Measurements from ENCODE around the gene ZBTB9. TPM values are rescaled to one million over a fixed set of nuclear protein-coding genes. Genes with fewer than 3 reads are reported as not detected.
"Not testable (repeated sequence)": the region's sequence is repeated elsewhere in the genome, so short reads cannot be mapped to it uniquely, and the experiment has no call there.

ZBTB9 gene
- total RNA-seq, 2 experiments from 2014 or later = 5.5 to 5.7 TPM

- no peak for DNase-seq
- Mint-ChIP-seq H3K4me1 (ENCODE audit: low read depth) (no peaks in the 10 kb centered on the region), H3K4me3 (no peak overlapping the region), H3K27me3 (no peaks in the 10 kb centered on the region), H3K27ac (no peak overlapping the region), H3K9me3 (no peaks in the 10 kb centered on the region), H3K36me3 (ENCODE audit: low read depth) (no peaks in the 10 kb centered on the region)
- ATAC-seq (ENCODE audit: poor library complexity) = no peak
- no peaks in the 10 kb centered on the region for H3K9me3 ChIP-seq (ENCODE audit: control insufficient read depth in 1 of 2, insufficient read depth in 1 of 2, low read length in 2 of 2)
- no peaks in the 10 kb centered on the region for H3K27me3 ChIP-seq (ENCODE audit: control insufficient read depth in 1 of 2, insufficient read depth in 2 of 2, low read length in 2 of 2)
- ChIA-PET CTCF (no interaction called here), POLR2A (no interaction called here)
- H3K36me3 ChIP-seq (ENCODE audit: insufficient read depth, low read length) = no peaks in the 10 kb centered on the region
- no peak overlapping the region for H3K4me3 ChIP-seq (ENCODE audit: low read length)
- H3K27ac ChIP-seq (ENCODE audit: low read depth in 1 of 2, low read length in 2 of 2) = no peak overlapping the region
- no peaks in the 10 kb centered on the region for H3K4me1 ChIP-seq (ENCODE audit: insufficient read depth, low read length)
- intact Hi-C loops (cut with DNase I, micrococcal nuclease) = loop anchor here in 1 of 2 experiments (10.0 kb wide), 1 partner anchor 345 kb away; no protein-coding TSS in a partner anchor
- TF ChIP-seq CTCF (IDR thresholded peaks at IDR 0.05) = no peak
Measured at GRCh38 chr6:33469661-33470060, 15.3 kb downstream of the ZBTB9 start.

- intact Hi-C loops (cut with DNase I, micrococcal nuclease) = loop anchor here in 1 of 2 experiments (10.0 kb wide), 1 partner anchor 353 kb away; no protein-coding TSS in a partner anchor
- Mint-ChIP-seq H3K4me3 (no peak overlapping the region), H3K9me3 (no peaks in the 10 kb centered on the region), H3K4me1 (ENCODE audit: low read depth) (no peaks in the 10 kb centered on the region), H3K36me3 (ENCODE audit: low read depth) (no peaks in the 10 kb centered on the region), H3K27ac (no peak overlapping the region), H3K27me3 (no peaks in the 10 kb centered on the region)
- ChIA-PET POLR2A (no interaction called here), CTCF (no interaction called here)
- Histone ChIP-seq H3K36me3 (ENCODE audit: insufficient read depth, low read length) (no peaks in the 10 kb centered on the region), H3K4me3 (ENCODE audit: low read length) (no peak overlapping the region), H3K27me3 (ENCODE audit: control insufficient read depth in 1 of 2, insufficient read depth in 2 of 2, low read length in 2 of 2) (no peaks in the 10 kb centered on the region), H3K4me1 (ENCODE audit: insufficient read depth, low read length) (no peaks in the 10 kb centered on the region), H3K27ac (ENCODE audit: low read depth in 1 of 2, low read length in 2 of 2) (no peak overlapping the region), H3K9me3 (ENCODE audit: control insufficient read depth in 1 of 2, insufficient read depth in 1 of 2, low read length in 2 of 2) (no peaks in the 10 kb centered on the region)
- ATAC-seq (ENCODE audit: poor library complexity) = no peak
- no peak for DNase-seq
- no peak for TF ChIP-seq CTCF (IDR thresholded peaks at IDR 0.05)
Measured at GRCh38 chr6:33477864-33478263, 23.5 kb downstream of the ZBTB9 start.

- H3K4me3 Mint-ChIP-seq = no peak overlapping the region
- no peaks in the 10 kb centered on the region for H3K9me3 ChIP-seq (ENCODE audit: control insufficient read depth in 1 of 2, insufficient read depth in 1 of 2, low read length in 2 of 2)
- no peaks in the 10 kb centered on the region for H3K27me3 Mint-ChIP-seq
- H3K36me3 Mint-ChIP-seq (ENCODE audit: low read depth) = no peaks in the 10 kb centered on the region
- H3K4me3 ChIP-seq (ENCODE audit: low read length) = no peak overlapping the region
- TF ChIP-seq CTCF (IDR thresholded peaks at IDR 0.05) = peak; percentile 15
- H3K27me3 ChIP-seq (ENCODE audit: control insufficient read depth in 1 of 2, insufficient read depth in 2 of 2, low read length in 2 of 2) = no peaks in the 10 kb centered on the region
- H3K9me3 Mint-ChIP-seq = no peaks in the 10 kb centered on the region
- no peak overlapping the region for H3K27ac Mint-ChIP-seq
- DNase-seq = peak in 5 of 14 experiments; percentile 10 to 38 (median 29)
- H3K36me3 ChIP-seq (ENCODE audit: insufficient read depth, low read length) = no peaks in the 10 kb centered on the region
- CTCF ChIA-PET = no interaction called here
- H3K27ac ChIP-seq (ENCODE audit: low read depth in 1 of 2, low read length in 2 of 2) = no peak overlapping the region
- H3K4me1 ChIP-seq (ENCODE audit: insufficient read depth, low read length) = no peaks in the 10 kb centered on the region
- ATAC-seq (ENCODE audit: poor library complexity) = no peak
- no peaks in the 10 kb centered on the region for H3K4me1 Mint-ChIP-seq (ENCODE audit: low read depth)
- POLR2A ChIA-PET = no interaction called here
- intact Hi-C loops (cut with DNase I, micrococcal nuclease) = no loop called here
Measured at GRCh38 chr6:33481192-33481591, 26.8 kb downstream of the ZBTB9 start.

GRCh38 chr6:33482620-33483019 lies 28.2 kb downstream of the ZBTB9 start:
- ATAC-seq (ENCODE audit: poor library complexity); H3K27me3 Mint-ChIP-seq; H3K4me3 Mint-ChIP-seq; H3K27ac ChIP-seq (ENCODE audit: low read depth in 1 of 2, low read length in 2 of 2); DNase-seq; POLR2A ChIA-PET; CTCF ChIA-PET; H3K9me3 ChIP-seq (ENCODE audit: control insufficient read depth in 1 of 2, insufficient read depth in 1 of 2, low read length in 2 of 2); H3K27me3 ChIP-seq (ENCODE audit: control insufficient read depth in 1 of 2, insufficient read depth in 2 of 2, low read length in 2 of 2); H3K36me3 ChIP-seq (ENCODE audit: insufficient read depth, low read length); intact Hi-C loops (cut with DNase I, micrococcal nuclease); H3K27ac Mint-ChIP-seq; H3K4me1 ChIP-seq (ENCODE audit: insufficient read depth, low read length); H3K4me3 ChIP-seq (ENCODE audit: low read length); H3K36me3 Mint-ChIP-seq (ENCODE audit: low read depth); H3K9me3 Mint-ChIP-seq; H3K4me1 Mint-ChIP-seq (ENCODE audit: low read depth): not testable (repeated sequence)
